NOMO-1 (cell line): Measurements from ENCODE around the gene CLPSL2.

Experiments
- DNase-seq, 2 experiments: peaks; one replicate each; lab custom pipeline; 2025; ENCODE audit not compliant: unreplicated experiment in 2 of 2; lab: John Stamatoyannopoulos, UW

Gene CLPSL2

GRCh38 chr6:35786272-35786671 lies 9.9 kb downstream of the CLPSL2 start:
- DNase-seq, result no peak

DNA sequence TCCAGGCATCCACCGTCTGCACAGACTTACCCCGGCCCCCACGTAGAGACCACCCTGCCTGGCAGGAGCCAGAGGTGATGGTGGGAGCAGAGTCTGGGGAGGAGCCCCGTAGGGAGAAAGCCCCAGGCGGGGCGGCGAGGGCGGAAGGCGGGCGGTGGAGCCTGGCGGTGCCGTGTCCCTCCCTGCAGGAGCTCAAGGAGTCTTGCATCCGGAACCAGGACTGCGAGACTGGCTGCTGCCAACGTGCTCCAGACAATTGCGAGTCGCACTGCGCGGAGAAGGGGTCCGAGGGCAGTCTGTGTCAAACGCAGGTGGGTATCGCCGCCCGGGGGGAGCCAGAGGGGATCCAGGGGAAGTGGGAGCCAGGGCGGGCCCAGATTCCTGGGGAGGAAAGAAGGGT lies 10.4 kb downstream of the CLPSL2 start:
- no peak for DNase-seq

- no peak for DNase-seq
These were observed 11.1 kb downstream of the CLPSL2 start for GRCh38 chr6:35787266-35788218.

DNA sequence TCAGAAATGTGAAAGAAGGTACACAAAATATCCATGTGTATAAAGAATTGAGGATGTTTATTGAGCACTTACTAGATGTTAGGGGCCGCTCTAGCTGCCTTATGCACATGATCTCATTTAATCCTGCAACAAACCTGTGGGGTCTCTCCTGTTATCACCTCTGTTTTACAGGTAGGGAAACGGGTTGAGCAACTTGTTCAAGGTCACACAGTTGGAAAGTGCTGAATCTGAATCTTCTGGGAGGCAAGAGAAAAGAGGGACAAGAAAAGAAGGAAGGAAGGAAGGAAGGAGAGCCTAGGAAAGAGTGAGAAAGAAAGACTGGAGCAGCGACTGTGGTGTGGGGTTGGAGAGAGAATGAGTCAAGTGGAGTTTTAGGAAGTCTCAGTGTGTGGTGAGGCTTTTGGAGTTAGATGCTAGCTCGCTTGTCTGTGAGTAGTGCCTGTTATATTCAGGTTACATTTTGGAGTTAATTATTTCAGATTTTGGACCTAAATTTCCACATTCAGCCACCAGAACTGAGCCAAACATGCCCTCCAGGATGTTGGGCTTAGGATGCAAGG lies 12.1 kb downstream of the CLPSL2 start:
- DNase-seq, result no peak

DNA sequence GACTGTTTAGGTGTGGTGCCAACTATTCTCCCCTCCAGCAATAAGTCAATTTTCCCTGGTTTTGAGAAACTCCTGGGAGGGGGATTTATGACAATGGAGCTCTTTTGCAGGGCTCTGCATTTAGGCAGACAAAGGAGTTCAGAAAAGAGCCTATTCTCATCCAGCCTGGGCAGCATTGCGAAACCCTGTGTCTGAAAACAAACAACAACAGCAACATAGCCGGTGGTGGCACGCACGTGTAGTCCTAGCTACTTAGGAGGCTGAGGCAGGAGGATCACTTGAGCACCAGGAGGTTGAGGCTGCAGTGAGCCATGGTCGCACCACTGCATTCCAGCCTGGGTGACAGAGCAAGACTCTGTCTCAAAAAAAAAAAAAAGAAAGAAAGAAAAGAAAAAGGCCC lies 14.3 kb downstream of the CLPSL2 start:
- DNase-seq, result no peak

GRCh38 chr6:35794536-35795452 lies 18.4 kb downstream of the CLPSL2 start:
- DNase-seq, result no peak

- no peak for DNase-seq
These were observed 19.2 kb downstream of the CLPSL2 start for GRCh38 chr6:35795453-35796071.

- no peak for DNase-seq
These were observed 19.8 kb downstream of the CLPSL2 start for GRCh38 chr6:35796236-35796635.

- no peak for DNase-seq
These were observed 21.6 kb downstream of the CLPSL2 start for GRCh38 chr6:35797837-35798526.

DNA sequence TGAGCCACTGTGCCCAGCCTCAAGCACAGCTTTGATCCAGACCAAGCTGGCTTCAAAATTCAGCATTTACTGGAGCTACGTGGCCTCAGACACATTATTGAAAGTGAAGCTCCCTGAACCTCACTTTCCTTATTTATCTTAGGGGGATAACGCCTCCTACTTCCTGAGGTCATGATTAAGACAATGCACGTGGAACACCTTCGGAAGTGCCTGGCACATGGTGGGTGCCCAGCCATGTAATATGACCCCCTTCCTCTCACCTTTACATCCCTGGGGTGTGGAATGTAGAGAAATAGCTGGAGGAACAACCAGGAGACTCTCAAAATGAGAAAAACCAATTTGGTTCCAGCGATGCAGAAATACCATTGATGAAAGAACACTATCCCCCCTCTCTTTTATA lies 22.3 kb downstream of the CLPSL2 start:
- no peak for DNase-seq

- no peak for DNase-seq
These were observed 24.8 kb downstream of the CLPSL2 start for GRCh38 chr6:35801148-35801547.

GRCh38 chr6:35804996-35805736 lies 28.8 kb downstream of the CLPSL2 start, which contains the start of gene LHFPL5:
TSS of gene LHFPL5 (plus strand) at chr6:35805352. CDS start at chr6:35805671, 319 bp downstream.
- DNase-seq, result peak in 1 of 2 experiments; percentile 19

GRCh38 chr6:35808688-35809087 lies 32.3 kb downstream of the CLPSL2 start:
- no peak for DNase-seq

DNA sequence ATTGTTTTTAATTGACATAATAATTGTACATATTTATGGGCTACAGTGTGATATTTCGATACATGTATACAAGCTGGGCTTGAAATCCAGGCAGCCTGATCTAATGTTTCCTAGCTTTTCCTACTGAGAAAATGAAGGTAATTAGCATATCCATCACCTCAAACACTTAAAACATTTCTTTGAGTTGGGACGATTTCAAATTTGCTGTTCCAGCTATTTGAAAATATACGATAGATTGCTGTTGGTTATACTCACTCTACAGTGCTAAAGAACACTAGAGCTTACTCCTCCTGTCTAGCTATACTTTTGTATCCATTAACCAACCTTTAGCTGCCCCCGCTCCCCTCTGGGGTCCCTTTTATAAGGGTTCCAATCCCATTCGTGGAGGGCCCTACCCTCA lies 33.4 kb downstream of the CLPSL2 start:
- DNase-seq, result no peak

DNA sequence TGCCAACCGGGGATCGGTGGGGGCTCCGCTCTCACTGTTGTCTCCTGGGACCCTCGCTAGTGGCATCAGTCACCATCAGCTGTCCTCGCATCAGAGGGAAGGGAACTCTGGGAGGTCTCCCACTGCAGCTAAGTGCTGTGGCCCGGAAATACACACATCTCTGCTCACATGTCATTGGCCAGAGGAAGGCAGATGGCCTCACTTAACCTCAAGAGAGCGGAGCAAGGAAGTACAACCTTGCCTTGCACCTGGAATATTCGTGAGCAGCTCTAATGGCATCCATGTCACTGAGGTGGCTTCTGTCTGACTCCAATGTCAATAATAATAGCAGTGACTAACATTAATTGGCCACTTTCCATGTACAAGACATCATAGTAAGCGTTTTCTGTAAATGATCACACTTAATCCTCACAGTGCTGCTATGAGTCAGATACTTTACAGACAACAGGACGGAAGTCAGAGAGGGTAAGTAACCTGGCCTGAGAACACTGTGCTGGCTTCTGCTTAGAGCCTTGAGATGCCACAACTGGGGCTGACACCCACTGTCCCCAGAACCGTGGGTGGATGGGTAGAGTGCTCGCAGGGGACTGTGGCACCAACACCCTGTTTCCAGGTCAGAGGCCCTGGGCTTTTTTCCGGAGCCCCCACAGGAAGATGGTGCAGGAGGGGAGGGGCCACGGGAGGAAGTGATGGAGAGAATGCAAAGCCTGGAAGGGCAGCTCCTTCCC lies 34.7 kb downstream of the CLPSL2 start:
- no peak for DNase-seq

- DNase-seq, result no peak
These were observed 35.2 kb downstream of the CLPSL2 start for GRCh38 chr6:35811699-35811995.

DNA sequence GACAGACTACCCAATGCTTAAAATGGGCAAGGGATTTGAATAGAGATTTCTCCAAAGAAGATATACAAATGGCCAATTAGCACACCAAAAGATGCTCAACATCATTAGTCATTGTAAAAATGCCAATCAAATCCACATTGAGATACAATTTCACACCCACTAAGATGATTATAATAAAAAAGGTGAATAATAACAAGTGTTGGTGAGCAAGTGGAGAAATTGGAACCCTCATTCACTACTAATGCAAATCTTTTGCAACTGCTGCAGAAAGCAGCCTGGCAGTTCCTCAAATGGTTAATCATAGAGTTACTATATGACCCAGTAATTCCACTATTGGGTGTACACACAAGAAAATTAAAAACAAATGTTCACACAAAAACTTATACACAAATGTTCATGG lies 41.1 kb downstream of the CLPSL2 start:
- DNase-seq, result no peak

DNA sequence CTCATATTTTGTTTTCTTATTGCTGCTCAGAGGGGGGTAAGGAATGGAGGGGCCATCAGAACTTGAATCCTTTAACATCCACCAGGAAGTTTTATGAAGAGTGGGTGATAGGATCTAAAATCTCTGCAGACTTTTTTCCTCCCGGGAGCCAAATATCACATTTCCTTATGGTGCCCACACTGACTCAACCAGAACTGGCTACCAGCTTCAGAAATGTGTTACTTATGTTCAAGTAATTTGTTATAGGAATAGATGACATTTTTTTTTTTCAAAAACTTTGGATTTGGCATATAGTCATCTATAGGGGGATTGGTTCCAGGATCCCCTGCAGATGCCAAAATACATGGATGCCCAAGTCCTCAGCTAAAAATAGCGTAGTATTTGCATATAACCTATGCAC lies 47.2 kb downstream of the CLPSL2 start:
- DNase-seq, result no peak
